ENCODE data around the gene CYP26C1. TPM values are rescaled to one million over a fixed set of nuclear protein-coding genes. Genes with fewer than 3 reads are reported as not detected.

CYP26C1 gene
- polyA plus RNA-seq, 1 experiment, result 0.09 TPM

DNA sequence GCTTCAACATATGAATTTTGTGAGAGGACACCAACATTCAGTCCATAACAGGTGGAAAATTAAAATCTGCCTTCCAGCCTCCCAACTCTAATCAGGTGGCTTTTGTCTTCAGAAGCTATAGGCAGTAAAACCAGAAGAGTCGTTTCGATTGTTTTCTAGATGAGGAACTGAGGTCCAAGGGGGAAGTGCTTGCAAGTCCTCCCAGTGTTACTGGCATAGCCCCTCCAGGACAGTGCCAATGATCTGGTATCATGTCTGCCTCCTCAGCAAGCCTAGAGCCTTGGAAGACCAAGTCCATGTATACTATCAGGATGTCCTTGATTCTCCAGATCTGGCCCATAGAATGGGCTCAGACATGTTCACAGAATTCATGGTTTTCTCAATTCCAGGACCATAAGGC lies 30.0 kb downstream of the CYP26C1 start:
- no peak for DNase-seq (ENCODE audit: low read depth)
- CTCF ChIA-PET, result interaction anchor here (0.6 to 1.1 kb wide), 2 partner anchors 11 to 268 kb away, joined by 3 read pairs; no protein-coding TSS in a partner anchor
- no peaks in the 10 kb centered on the region for H3K27me3 ChIP-seq (ENCODE audit: control insufficient read depth, insufficient read depth, low read length)
- no peaks in the 10 kb centered on the region for H3K36me3 ChIP-seq (ENCODE audit: control insufficient read depth, insufficient read depth, low read length)
- POLR2A ChIA-PET, result no interaction called here
- H3K4me3 ChIP-seq (ENCODE audit: low read depth, low read length), result no peak overlapping the region
- TF ChIP-seq, protein P1, sequence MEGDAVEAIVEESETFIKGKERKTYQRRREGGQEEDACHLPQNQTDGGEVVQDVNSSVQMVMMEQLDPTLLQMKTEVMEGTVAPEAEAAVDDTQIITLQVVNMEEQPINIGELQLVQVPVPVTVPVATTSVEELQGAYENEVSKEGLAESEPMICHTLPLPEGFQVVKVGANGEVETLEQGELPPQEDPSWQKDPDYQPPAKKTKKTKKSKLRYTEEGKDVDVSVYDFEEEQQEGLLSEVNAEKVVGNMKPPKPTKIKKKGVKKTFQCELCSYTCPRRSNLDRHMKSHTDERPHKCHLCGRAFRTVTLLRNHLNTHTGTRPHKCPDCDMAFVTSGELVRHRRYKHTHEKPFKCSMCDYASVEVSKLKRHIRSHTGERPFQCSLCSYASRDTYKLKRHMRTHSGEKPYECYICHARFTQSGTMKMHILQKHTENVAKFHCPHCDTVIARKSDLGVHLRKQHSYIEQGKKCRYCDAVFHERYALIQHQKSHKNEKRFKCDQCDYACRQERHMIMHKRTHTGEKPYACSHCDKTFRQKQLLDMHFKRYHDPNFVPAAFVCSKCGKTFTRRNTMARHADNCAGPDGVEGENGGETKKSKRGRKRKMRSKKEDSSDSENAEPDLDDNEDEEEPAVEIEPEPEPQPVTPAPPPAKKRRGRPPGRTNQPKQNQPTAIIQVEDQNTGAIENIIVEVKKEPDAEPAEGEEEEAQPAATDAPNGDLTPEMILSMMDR (IDR thresholded peaks at IDR 0.05; ENCODE audit: insufficient read depth, low read depth, low read length), result no peak

DNA sequence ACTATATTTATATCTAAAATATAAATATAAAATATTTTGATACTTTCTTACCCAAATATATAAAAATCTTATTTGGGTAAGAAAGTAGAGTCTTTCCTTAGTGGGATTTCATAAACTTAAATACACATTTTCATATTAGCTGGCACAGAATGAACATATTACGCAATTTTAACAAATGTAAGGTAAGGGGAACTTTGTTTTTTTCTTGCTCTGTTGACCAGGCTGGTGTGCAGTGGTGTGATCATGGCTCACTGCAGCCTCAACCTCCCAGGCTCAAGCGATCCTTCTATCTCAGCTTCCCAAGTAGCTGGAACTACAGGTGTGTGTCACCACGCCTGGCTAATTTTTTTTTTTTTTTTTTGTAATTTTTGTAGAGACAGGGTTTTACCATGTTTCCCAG lies 31.4 kb downstream of the CYP26C1 start:
- no peaks in the 10 kb centered on the region for H3K36me3 ChIP-seq (ENCODE audit: control insufficient read depth, insufficient read depth, low read length)
- TF ChIP-seq, protein P1 (IDR thresholded peaks at IDR 0.05; ENCODE audit: insufficient read depth, low read depth, low read length), result no peak
- H3K4me3 ChIP-seq (ENCODE audit: low read depth, low read length), result no peak overlapping the region
- H3K27me3 ChIP-seq (ENCODE audit: control insufficient read depth, insufficient read depth, low read length), result no peaks in the 10 kb centered on the region
- CTCF ChIA-PET, result interaction anchor here (1.2 kb wide), 1 partner anchor 10 kb away, joined by 3 read pairs; no protein-coding TSS in a partner anchor
- no peak for DNase-seq (ENCODE audit: low read depth)
- POLR2A ChIA-PET, result no interaction called here

DNA sequence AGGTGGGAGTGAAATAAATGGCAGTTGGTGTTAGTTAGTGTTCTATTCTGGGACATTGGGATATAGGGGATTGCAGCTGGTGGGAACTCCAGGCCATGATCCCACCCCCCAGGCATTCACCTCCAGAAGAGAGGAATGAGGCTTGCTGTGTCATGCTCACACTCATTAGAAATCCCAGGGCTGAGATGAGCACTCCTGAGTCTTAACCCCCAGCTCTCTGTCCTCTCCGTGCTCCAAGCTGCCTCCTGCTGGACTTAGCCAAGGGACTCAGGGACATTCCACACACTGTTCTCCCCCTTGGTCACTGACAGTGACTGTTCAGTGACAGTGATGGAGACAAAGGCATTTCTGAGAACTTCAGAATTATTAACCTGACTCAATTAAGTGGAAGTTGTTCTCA lies 34.6 kb downstream of the CYP26C1 start:
- TF ChIP-seq, protein P1 (IDR thresholded peaks at IDR 0.05; ENCODE audit: insufficient read depth, low read depth, low read length), result no peak
- CTCF ChIA-PET, result interaction anchor here (0.6 to 4.7 kb wide), 2 partner anchors 15 to 258 kb away, joined by 3 to 19 read pairs; no protein-coding TSS in a partner anchor
- no peak overlapping the region for H3K4me3 ChIP-seq (ENCODE audit: low read depth, low read length)
- no peaks in the 10 kb centered on the region for H3K36me3 ChIP-seq (ENCODE audit: control insufficient read depth, insufficient read depth, low read length)
- H3K27me3 ChIP-seq (ENCODE audit: control insufficient read depth, insufficient read depth, low read length), result no peaks in the 10 kb centered on the region; the same call in 1 of the 2 replicates
- POLR2A ChIA-PET, result no interaction called here
- DNase-seq (ENCODE audit: low read depth), result no peak

DNA sequence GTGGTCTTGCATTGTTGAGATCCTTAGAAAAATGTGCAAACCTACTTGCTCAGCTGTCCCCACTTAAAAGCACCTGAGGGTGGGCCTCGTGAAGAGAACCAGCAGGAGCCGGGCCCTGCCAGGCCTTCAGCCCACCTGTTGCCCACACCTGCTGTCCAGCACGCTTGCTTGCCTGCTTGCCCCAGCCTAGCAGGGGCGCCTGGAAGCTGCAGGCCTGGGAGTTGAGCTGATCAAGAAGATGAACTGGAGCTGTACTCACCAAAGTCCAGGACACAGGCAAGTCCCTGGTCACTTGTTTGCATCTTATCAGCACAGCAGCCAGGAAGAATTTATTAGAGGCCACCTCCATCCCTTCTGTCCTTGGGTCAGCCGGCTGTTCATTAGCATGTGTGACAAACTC lies 36.3 kb downstream of the CYP26C1 start:
- ChIA-PET CTCF (interaction anchor here (0.9 to 4.7 kb wide), 2 partner anchors 16 to 19 kb away, joined by 5 to 19 read pairs; no protein-coding TSS in a partner anchor), POLR2A (no interaction called here)
- H3K4me3 ChIP-seq (ENCODE audit: low read depth, low read length), result no peak overlapping the region
- H3K36me3 ChIP-seq (ENCODE audit: control insufficient read depth, insufficient read depth, low read length), result no peaks in the 10 kb centered on the region
- no peak for DNase-seq (ENCODE audit: low read depth)
- TF ChIP-seq, protein P1 (IDR thresholded peaks at IDR 0.05; ENCODE audit: insufficient read depth, low read depth, low read length), result no peak
- no peaks in the 10 kb centered on the region; the same call in 1 of the 2 replicates for H3K27me3 ChIP-seq (ENCODE audit: control insufficient read depth, insufficient read depth, low read length)

DNA sequence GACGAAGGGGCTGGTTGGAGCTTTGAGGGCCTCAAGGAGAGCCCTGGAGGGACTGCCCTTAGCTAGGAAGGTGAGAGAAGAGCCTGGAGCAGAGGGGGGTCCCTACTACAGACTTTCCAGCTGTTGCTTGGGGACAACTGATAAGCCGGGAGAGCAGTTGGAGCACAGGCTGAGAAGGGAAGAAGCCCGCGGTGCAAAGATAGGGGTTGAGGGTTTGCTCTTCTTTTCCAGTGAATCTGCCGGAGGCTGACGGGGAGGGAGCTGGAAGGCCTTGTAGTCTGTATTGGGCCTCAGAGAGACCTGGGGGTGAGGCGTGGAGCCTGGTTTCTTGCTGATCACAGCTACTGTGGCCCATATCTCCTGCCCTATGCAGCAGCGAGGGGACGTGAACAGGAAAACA lies 36.8 kb downstream of the CYP26C1 start:
- Histone ChIP-seq H3K36me3 (ENCODE audit: control insufficient read depth, insufficient read depth, low read length) (no peaks in the 10 kb centered on the region), H3K4me3 (ENCODE audit: low read depth, low read length) (no peak overlapping the region), H3K27me3 (ENCODE audit: control insufficient read depth, insufficient read depth, low read length) (no peaks in the 10 kb centered on the region; the same call in 1 of the 2 replicates)
- CTCF ChIA-PET, result interaction anchor here (0.9 to 4.7 kb wide), 2 partner anchors 17 to 18 kb away, joined by 5 to 19 read pairs; no protein-coding TSS in a partner anchor
- DNase-seq (ENCODE audit: low read depth), result no peak
- TF ChIP-seq, protein P1 (IDR thresholded peaks at IDR 0.05; ENCODE audit: insufficient read depth, low read depth, low read length), result no peak
- POLR2A ChIA-PET, result no interaction called here

Data from BJ (cell line).